GM12878 (cell line): ENCODE measurements around the gene ARL14EPL.

Experiments used
- CTCF ChIP-seq, 3 experiments: IDR thresholded peaks in 2 of 3; conservative IDR thresholded peaks in 1 of 3; 2 replicates each; pipeline ENCODE4 v1.5.1; 2011; ENCODE audit warnings: low read depth in 3 of 3, low read length in 3 of 3, mild to moderate bottlenecking in 3 of 3, control low read depth in 2 of 3, moderate library complexity in 2 of 3, inconsistent platforms in 1 of 3, mixed read lengths in 1 of 3; ENCODE audit not compliant: control insufficient read depth in 2 of 3, insufficient read depth in 1 of 3; ENCODE audit errors: extremely low read depth in 1 of 3
- TCF12 ChIP-seq: IDR thresholded peaks from 2 replicates; pipeline ENCODE4 v1.6.1; 2011; ENCODE audit warnings: low read depth, mild to moderate bottlenecking, low read length

- no peak for TF ChIP-seq CTCF (IDR thresholded peaks at IDR 0.05 in 2 of 3, conservative IDR thresholded peaks at IDR 0.05 in 1 of 3; ENCODE audit: control insufficient read depth in 2 of 3, extremely low read depth in 1 of 3, insufficient read depth in 1 of 3, low read depth in 3 of 3, low read length in 3 of 3)
- TF ChIP-seq TCF12 = peak; percentile 84
Observed at GRCh38 chr5:116084871-116085715, 52.8 kb downstream of the ARL14EPL start, which contains the start of gene COMMD10.
